ENCODE measurements around the gene SERGEF. TPM values are rescaled to one million over a fixed set of nuclear protein-coding genes. Genes with fewer than 3 reads are reported as not detected.

SERGEF gene
- total RNA-seq, 4 donors from 2014 or later: 18.9 to 23.9 (median 20.6) TPM

DNA sequence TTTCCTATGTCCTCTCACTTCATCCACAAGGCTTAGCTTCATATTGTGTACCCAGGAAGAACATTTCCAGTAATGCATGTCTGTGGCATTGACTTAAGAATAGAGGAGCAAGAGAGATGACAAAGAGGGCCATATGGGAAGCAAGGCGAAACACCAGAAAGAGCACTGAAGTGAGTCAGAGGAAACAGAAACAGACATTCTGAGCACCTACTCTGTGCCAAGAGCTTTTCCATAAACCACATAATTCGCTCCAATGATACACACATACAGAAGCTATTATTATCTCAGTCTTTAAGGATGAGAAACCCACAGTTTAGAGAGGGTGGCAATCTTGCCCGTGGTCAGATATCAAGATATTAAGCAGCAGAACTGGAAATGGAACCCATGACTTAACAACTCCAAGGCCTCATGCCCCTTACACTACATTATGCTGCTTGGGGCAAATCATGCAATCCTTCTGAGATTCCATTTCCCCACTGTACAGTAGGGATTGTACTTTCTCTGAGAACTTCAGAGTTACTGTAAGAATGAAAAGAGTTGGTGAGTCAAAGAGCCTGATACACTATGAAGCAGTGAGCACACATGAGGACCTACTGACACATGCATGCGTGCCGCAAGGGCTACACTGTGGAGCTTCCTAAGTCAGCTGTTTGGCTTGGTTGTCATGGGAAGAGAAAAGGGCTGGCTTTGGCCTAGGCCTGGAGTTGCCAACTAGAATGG lies 151.7 kb downstream of the SERGEF start:
- no peak for DNase-seq (ENCODE audit: low spot score)
- no peak for ATAC-seq (ENCODE audit: low FRiP score)

DNA sequence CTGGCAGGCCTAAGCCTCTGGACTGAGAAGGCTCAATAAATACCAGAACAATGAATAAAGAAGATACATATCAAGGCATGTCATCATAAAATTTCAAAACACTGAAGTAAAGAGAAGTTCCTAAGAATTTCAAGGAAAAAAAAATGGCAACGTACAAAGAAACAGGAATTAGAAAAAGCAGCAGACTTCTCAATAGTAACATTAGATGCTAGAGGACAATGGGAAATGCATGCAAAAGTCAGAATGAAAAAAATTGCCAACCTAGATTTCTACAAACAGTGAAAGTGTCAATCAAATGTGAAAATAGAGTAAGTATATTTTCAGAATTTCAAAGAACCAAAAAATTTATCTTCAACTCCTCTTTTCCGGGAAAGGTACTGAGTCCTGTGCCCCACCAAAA lies 153.3 kb downstream of the SERGEF start:
- no peak for ATAC-seq (ENCODE audit: low FRiP score)
- TF ChIP-seq, protein P1, sequence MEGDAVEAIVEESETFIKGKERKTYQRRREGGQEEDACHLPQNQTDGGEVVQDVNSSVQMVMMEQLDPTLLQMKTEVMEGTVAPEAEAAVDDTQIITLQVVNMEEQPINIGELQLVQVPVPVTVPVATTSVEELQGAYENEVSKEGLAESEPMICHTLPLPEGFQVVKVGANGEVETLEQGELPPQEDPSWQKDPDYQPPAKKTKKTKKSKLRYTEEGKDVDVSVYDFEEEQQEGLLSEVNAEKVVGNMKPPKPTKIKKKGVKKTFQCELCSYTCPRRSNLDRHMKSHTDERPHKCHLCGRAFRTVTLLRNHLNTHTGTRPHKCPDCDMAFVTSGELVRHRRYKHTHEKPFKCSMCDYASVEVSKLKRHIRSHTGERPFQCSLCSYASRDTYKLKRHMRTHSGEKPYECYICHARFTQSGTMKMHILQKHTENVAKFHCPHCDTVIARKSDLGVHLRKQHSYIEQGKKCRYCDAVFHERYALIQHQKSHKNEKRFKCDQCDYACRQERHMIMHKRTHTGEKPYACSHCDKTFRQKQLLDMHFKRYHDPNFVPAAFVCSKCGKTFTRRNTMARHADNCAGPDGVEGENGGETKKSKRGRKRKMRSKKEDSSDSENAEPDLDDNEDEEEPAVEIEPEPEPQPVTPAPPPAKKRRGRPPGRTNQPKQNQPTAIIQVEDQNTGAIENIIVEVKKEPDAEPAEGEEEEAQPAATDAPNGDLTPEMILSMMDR (IDR thresholded peaks at IDR 0.05): no peak
- DNase-seq (ENCODE audit: low spot score): no peak

More for the DNA sequence above, 151.7 kb downstream of the SERGEF start:
- TF ChIP-seq, protein P1 (IDR thresholded peaks at IDR 0.05): no peak

DNA sequence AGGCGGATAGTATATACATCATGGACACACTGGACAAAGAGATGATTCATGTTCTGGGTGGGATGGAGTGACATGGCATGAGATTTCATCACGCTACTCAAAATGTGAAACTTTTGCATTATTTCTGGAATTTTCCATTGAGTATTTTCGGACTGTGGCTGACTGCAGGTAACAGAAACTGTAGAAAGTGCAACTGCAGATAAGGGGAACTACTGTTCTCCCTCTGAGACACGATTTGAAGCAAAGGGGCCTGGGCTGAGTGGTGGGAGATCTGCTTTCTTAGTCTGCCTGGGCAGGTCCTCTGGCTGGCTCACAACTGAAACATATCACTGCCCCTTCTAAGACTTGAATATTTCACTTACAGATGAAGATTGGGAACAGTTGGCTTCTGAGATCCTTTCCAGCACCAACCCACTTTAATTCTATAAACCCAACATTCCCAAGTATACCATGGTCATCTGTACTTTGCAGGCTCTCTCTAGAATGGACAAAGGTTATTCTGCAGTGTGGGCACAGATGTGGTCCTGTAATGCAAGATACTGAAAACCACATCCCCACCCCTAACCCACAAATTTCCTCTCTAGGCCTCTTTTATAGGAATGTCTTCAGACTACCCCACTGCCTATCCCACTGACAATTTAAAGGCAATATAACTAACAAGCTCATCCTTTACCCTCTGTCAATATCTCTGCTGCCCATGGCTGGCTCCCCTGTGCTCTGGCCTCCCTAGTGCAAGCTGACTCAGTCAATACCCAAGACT lies 157.1 kb downstream of the SERGEF start:
- TF ChIP-seq, protein P1 (IDR thresholded peaks at IDR 0.05): no peak
- ATAC-seq (ENCODE audit: low FRiP score) (no peak), DNase-seq (ENCODE audit: low spot score) (no peak)

DNA sequence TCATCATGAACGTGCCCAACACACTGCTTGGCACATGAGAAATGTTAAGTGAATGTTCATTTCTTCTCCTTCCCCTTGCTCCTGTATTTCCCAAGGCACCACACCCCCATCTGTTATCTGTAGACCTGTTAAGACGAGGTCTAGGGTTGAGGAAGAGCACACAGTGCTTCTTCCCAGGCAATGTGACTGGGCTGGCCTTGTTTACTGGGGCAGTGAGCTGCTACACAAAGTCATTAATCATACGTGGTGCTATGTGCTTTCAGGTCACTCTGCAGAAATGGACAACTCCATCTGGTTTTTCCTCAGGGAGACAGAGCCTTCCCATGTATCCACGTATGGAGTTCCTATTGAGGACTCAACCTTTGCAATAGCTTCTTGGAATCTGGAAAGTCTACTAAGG lies 159.6 kb downstream of the SERGEF start:
- ATAC-seq (ENCODE audit: low FRiP score): no peak
- no peak for DNase-seq (ENCODE audit: low spot score)
- TF ChIP-seq, protein P1 (IDR thresholded peaks at IDR 0.05): no peak

DNA sequence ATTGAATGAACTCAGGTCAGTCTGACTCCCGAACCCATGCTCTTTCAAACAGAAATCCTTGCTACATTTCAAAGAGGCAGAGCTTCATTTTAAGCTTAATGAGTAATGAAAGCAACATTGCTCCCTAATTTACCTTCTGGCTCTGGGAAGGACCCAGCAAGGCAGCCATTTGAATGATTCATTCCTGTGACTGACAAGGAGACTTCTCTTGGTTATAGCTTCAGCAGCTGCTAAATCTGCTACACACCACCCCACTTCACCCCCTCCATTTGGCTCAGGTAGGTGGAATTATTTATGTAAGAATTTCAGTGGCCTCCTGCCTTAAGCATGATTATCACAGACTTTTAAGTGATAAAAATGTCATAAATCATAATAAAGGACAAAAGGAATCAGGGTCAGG lies 160.6 kb downstream of the SERGEF start:
- no peak for ATAC-seq (ENCODE audit: low FRiP score)
- TF ChIP-seq, protein P1 (IDR thresholded peaks at IDR 0.05): no peak
- no peak for DNase-seq (ENCODE audit: low spot score)

DNA sequence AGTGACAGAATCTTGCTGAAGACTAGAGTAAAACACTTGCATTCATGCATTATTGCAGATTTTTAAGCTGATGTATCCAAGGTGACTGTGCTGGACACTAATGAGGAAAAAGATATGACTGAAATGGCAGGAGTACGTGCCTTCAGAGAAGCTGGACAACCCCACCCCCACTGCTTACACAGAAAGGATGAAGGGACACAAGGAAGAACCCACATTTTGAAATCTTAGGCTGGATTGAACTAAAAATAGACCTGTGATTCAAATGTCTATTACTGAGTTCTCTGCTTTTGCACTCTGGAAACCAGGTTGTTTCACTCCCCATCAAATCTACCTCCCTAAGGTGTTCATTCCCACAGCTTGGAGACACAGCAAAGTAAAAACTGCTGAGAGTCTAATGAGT lies 161.2 kb downstream of the SERGEF start:
- TF ChIP-seq, protein P1 (IDR thresholded peaks at IDR 0.05): no peak
- no peak for ATAC-seq (ENCODE audit: low FRiP score)
- DNase-seq (ENCODE audit: low spot score): no peak

Measured in omental fat pad (tissue), 4 donors.